Naive thymus-derived CD4-positive, alpha-beta T cell (primary cell): ENCODE measurements around the gene QRFP. TPM values are rescaled to one million over a fixed set of nuclear protein-coding genes. Genes with fewer than 3 reads are reported as not detected.

Source experiments
- ATAC-seq: fragments of 150-1000 bp; cut with Tn5 transposase; 2 replicates; pipeline ENCODE4 v1.10.0; 2021; ENCODE audit warnings: mild to moderate bottlenecking, moderate library complexity
- CTCF ChIA-PET: fragments of 350-600 bp; sonication (Branson Sonifier 250); formaldehyde crosslinking; loops from one replicate; lab custom pipeline; 2021; ENCODE audit warnings: antibody characterized with exemption; lab: Charles Lee
- POLR2A ChIA-PET: fragments of 350-600 bp; sonication (Branson Sonifier 250); formaldehyde crosslinking; loops from one replicate; lab custom pipeline; 2021; ENCODE audit warnings: antibody characterized with exemption, inconsistent platforms; lab: Charles Lee
- DNase-seq, 9 donors: peaks; one replicate each; pipeline versions ENCODE4 v3.0.0 to v3.0.0-alpha.2; 2020 to 2022; ENCODE audit warnings: mixed read lengths in 1 of 9
- H3K27ac ChIP-seq: one replicate; pipeline ENCODE4 v1.7.0; 2013; ENCODE audit warnings: mild to moderate bottlenecking, low read depth, low read length, moderate library complexity
- H3K27me3 ChIP-seq, 2 donors: one replicate each; pipeline ENCODE4 v1.7.0; 2013; ENCODE audit warnings: low read length in 2 of 2, mild to moderate bottlenecking in 2 of 2, moderate library complexity in 2 of 2; ENCODE audit not compliant: control insufficient read depth in 2 of 2, insufficient read depth in 2 of 2
- H3K36me3 ChIP-seq, 3 experiments: 1 replicate in 2 of 3; 2 replicates in 1 of 3; pipeline ENCODE4 v1.7.0; 2013; ENCODE audit warnings: low read length in 3 of 3, mild to moderate bottlenecking in 3 of 3, moderate library complexity in 1 of 3; ENCODE audit not compliant: insufficient read depth in 3 of 3, control insufficient read depth in 2 of 3
- H3K4me1 ChIP-seq, 2 donors: one replicate each; pipeline ENCODE4 v1.7.0; 2013; ENCODE audit warnings: low read length in 2 of 2, mild to moderate bottlenecking in 2 of 2, moderate library complexity in 1 of 2; ENCODE audit not compliant: control insufficient read depth in 2 of 2, insufficient read depth in 2 of 2
- H3K4me3 ChIP-seq: 2 replicates; pipeline ENCODE4 v1.7.0; 2013; ENCODE audit warnings: mild to moderate bottlenecking, low read length
- H3K9me3 ChIP-seq, 3 experiments: 1 replicate in 2 of 3; 2 replicates in 1 of 3; pipeline ENCODE4 v1.7.0; 2013; ENCODE audit warnings: low read length in 3 of 3; ENCODE audit not compliant: control insufficient read depth in 2 of 3
- H3K27ac Mint-ChIP-seq, 9 donors: one replicate each; pipeline ENCODE4 v1.8.0; 2020 to 2022; ENCODE audit warnings: mixed read lengths in 9 of 9, mild to moderate bottlenecking in 8 of 9, moderate library complexity in 5 of 9, inconsistent platforms in 2 of 9
- H3K27me3 Mint-ChIP-seq, 5 donors: one replicate each; pipeline ENCODE4 v1.8.0; 2021 to 2022; ENCODE audit warnings: mixed read lengths in 5 of 5, mild to moderate bottlenecking in 1 of 5
- H3K36me3 Mint-ChIP-seq, 5 donors: one replicate each; pipeline ENCODE4 v1.8.0; 2020 to 2022; ENCODE audit warnings: mixed read lengths in 5 of 5, mild to moderate bottlenecking in 3 of 5, inconsistent platforms in 1 of 5
- H3K4me1 Mint-ChIP-seq, 7 donors: one replicate each; pipeline ENCODE4 v1.8.0; 2020 to 2022; ENCODE audit warnings: mixed read lengths in 7 of 7, mild to moderate bottlenecking in 3 of 7, inconsistent platforms in 1 of 7
- H3K4me3 Mint-ChIP-seq, 10 donors: one replicate each; pipeline ENCODE4 v1.8.0; 2020 to 2022; ENCODE audit warnings: mild to moderate bottlenecking in 10 of 10, mixed read lengths in 10 of 10, moderate library complexity in 6 of 10, inconsistent platforms in 2 of 10
- H3K9me3 Mint-ChIP-seq, 11 donors: one replicate each; pipeline ENCODE4 v1.8.0; 2020 to 2022; ENCODE audit warnings: mixed read lengths in 11 of 11, mild to moderate bottlenecking in 4 of 11, inconsistent platforms in 1 of 11, moderate library complexity in 1 of 11
- intact Hi-C, 2 donors: fragments of 100-400 bp; cut with micrococcal nuclease; formaldehyde crosslinking; loops; one replicate each; pipeline ENCODE4 v1.15.1; 2023
- polyA plus RNA-seq, 2 donors: library from polyadenylated mRNA; unstranded; fragments of 300-500 nt; fragmentation: Illumina TruSeq; gene quantifications; one replicate each; pipeline ENCODE4 v1.2.3, GENCODE V29; 2021
- total RNA-seq, 6 experiments: library from RNA in 5 of 6; stranded (reverse) in 5 of 6; gene quantifications; 1 replicate in 5 of 6; 2 replicates in 1 of 6; pipeline ENCODE4 v1.2.3 and lab custom pipeline; 2021 to 2026

QRFP gene, protein sequence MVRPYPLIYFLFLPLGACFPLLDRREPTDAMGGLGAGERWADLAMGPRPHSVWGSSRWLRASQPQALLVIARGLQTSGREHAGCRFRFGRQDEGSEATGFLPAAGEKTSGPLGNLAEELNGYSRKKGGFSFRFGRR
- not detected for total RNA-seq
- polyA plus RNA-seq: not detected
- not detected for total RNA-seq (lab: John Stamatoyannopoulos, UW)

DNA sequence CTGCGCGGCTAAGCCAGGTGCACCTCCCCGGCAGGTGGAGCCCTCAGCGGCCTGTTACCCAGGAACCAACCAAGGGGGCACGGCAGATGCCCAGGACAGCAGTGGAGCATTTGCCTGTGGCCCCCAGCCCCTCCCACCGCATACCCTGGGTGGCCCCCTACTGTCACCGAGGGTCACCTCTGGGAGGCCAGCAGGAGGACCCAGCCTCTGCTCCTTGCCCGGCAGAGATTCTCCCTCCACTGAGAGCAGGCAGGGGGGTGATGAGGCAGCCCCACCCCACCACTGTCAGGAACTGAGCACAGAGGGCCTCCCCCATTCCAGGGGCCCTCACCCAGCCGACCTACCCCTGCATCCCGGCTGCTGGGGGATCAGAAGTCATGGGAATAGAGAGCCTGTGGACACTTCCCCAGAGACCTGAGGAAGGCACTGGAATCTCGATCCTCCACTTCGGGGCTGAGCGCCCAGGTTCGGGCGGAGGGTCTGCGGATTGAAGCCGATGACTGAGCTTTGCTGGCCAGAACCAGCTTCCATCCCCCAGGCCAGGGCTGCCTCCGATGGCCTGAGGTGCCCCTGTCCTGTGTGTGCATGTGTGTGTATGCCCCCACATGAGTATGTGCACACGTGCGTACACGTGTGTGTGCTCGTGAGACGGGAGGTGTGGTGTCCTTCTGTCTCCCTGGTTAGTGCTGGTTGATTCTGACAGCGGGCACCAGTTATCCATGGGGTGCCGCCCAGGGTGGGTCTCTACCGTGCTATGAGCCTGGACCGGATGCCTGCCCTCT lies at the start of gene QRFP:
Gene QRFP (minus strand): TSS at position 580 of the 782 bp plus-strand sequence. CDS start 2,974 bp downstream, outside the sequence.
- Histone ChIP-seq H3K4me1 (no peaks in the 10 kb centered on the region), H3K36me3 (peaks cover 0 to 6% (median 0%) of the 10 kb centered on the region in 3 experiments), H3K4me3 (no peak within 1 kb of the TSS), H3K27ac (no peak within 1 kb of the TSS), H3K27me3 (no peaks in the 10 kb centered on the region), H3K9me3 (no peaks in the 10 kb centered on the region)
- intact Hi-C loops: no loop called here
- ChIA-PET CTCF (no interaction called here), POLR2A (no interaction called here)
- no peak within 1 kb of the TSS for H3K27ac Mint-ChIP-seq
- peaks cover 0 to 7% (median 0%) of the 10 kb centered on the region in 7 donors for H3K4me1 Mint-ChIP-seq
- no peaks in the 10 kb centered on the region for H3K36me3 Mint-ChIP-seq
- H3K4me3 Mint-ChIP-seq: no peak within 1 kb of the TSS
- no peaks in the 10 kb centered on the region for H3K9me3 Mint-ChIP-seq
- ATAC-seq (no peak), DNase-seq (no peak)
- H3K27me3 Mint-ChIP-seq: peaks cover 0 to 3% (median 0%) of the 10 kb centered on the region in 5 donors

GRCh38 chr9:130945173-130945572 lies 48.6 kb upstream of the QRFP start:
- DNase-seq (no peak), ATAC-seq (no peak)
- Histone ChIP-seq H3K27me3 (no peaks in the 10 kb centered on the region), H3K9me3 (peaks cover 0 to 6% (median 0%) of the 10 kb centered on the region in 3 experiments), H3K4me1 (no peaks in the 10 kb centered on the region), H3K27ac (no peak overlapping the region), H3K36me3 (no peaks in the 10 kb centered on the region), H3K4me3 (no peak overlapping the region)
- intact Hi-C loops: no loop called here
- H3K4me1 Mint-ChIP-seq: peaks cover 0 to 8% (median 6%) of the 10 kb centered on the region in 7 donors
- no peaks in the 10 kb centered on the region for H3K36me3 Mint-ChIP-seq
- H3K27ac Mint-ChIP-seq: no peak overlapping the region
- ChIA-PET POLR2A (no interaction called here), CTCF (no interaction called here)
- H3K4me3 Mint-ChIP-seq: no peak overlapping the region
- peaks cover 0 to 14% (median 4%) of the 10 kb centered on the region in 11 donors for H3K9me3 Mint-ChIP-seq
- peaks cover 22 to 77% (median 64%) of the 10 kb centered on the region in 5 donors for H3K27me3 Mint-ChIP-seq

- peaks cover 0 to 1% (median 0%) of the 10 kb centered on the region in 3 experiments for H3K9me3 ChIP-seq
- no peaks in the 10 kb centered on the region for H3K36me3 ChIP-seq
- H3K4me3 ChIP-seq: no peak overlapping the region
- CTCF ChIA-PET: no interaction called here
- no peaks in the 10 kb centered on the region for H3K27me3 ChIP-seq
- Mint-ChIP-seq H3K36me3 (no peaks in the 10 kb centered on the region), H3K27me3 (peaks cover 26 to 75% (median 63%) of the 10 kb centered on the region in 5 donors), H3K27ac (no peak overlapping the region), H3K4me1 (peaks cover 0 to 8% (median 6%) of the 10 kb centered on the region in 7 donors), H3K4me3 (no peak overlapping the region), H3K9me3 (peaks cover 0 to 9% (median 1%) of the 10 kb centered on the region in 11 donors)
- ATAC-seq: no peak
- no peak for DNase-seq
- H3K27ac ChIP-seq: no peak overlapping the region
- intact Hi-C loops: loop anchor here in 1 of 2 donors (5.0 kb wide), 1 partner anchor 103 kb away; no protein-coding TSS in a partner anchor
- no peaks in the 10 kb centered on the region for H3K4me1 ChIP-seq
- POLR2A ChIA-PET: no interaction called here
These were observed 48.0 kb upstream of the QRFP start for GRCh38 chr9:130944510-130945058.

GRCh38 chr9:130943777-130944176 lies 47.2 kb upstream of the QRFP start:
- Histone ChIP-seq H3K27ac (no peak overlapping the region), H3K4me3 (no peak overlapping the region), H3K27me3 (no peaks in the 10 kb centered on the region), H3K4me1 (no peaks in the 10 kb centered on the region), H3K9me3 (no peaks in the 10 kb centered on the region), H3K36me3 (no peaks in the 10 kb centered on the region)
- H3K9me3 Mint-ChIP-seq: peaks cover 0 to 6% (median 0%) of the 10 kb centered on the region in 11 donors
- ChIA-PET POLR2A (no interaction called here), CTCF (no interaction called here)
- peak overlapping the region in 1 of 9 donors; percentile 21 for H3K27ac Mint-ChIP-seq
- no peak for DNase-seq
- peaks cover 28 to 70% (median 57%) of the 10 kb centered on the region in 5 donors for H3K27me3 Mint-ChIP-seq
- no peak overlapping the region for H3K4me3 Mint-ChIP-seq
- H3K4me1 Mint-ChIP-seq: peaks cover 0 to 9% (median 6%) of the 10 kb centered on the region in 7 donors
- H3K36me3 Mint-ChIP-seq: no peaks in the 10 kb centered on the region
- intact Hi-C loops: loop anchor here in 1 of 2 donors (5.0 kb wide), 1 partner anchor 104 kb away; no protein-coding TSS in a partner anchor
- no peak for ATAC-seq

- H3K27ac Mint-ChIP-seq: peak overlapping the region in 1 of 9 donors; percentile 67
- intact Hi-C loops: loop anchor here in 1 of 2 donors (5.0 kb wide), 1 partner anchor 104 kb away; no protein-coding TSS in a partner anchor
- DNase-seq (no peak), ATAC-seq (no peak)
- no peaks in the 10 kb centered on the region for H3K4me1 ChIP-seq
- H3K27me3 Mint-ChIP-seq: peaks cover 29 to 67% (median 53%) of the 10 kb centered on the region in 5 donors
- no peaks in the 10 kb centered on the region for H3K27me3 ChIP-seq
- no peaks in the 10 kb centered on the region for H3K36me3 Mint-ChIP-seq
- H3K4me1 Mint-ChIP-seq: peaks cover 0 to 11% (median 6%) of the 10 kb centered on the region in 7 donors
- no peak overlapping the region for H3K4me3 Mint-ChIP-seq
- no peaks in the 10 kb centered on the region for H3K36me3 ChIP-seq
- ChIA-PET CTCF (no interaction called here), POLR2A (no interaction called here)
- no peak overlapping the region for H3K27ac ChIP-seq
- no peak overlapping the region for H3K4me3 ChIP-seq
- no peaks in the 10 kb centered on the region for H3K9me3 ChIP-seq
- peaks cover 0 to 6% (median 0%) of the 10 kb centered on the region in 11 donors for H3K9me3 Mint-ChIP-seq
These were observed 46.6 kb upstream of the QRFP start for GRCh38 chr9:130943221-130943620.

- Histone ChIP-seq H3K27me3 (no peaks in the 10 kb centered on the region), H3K36me3 (no peaks in the 10 kb centered on the region), H3K4me3 (no peak overlapping the region), H3K27ac (no peak overlapping the region), H3K9me3 (no peaks in the 10 kb centered on the region), H3K4me1 (no peaks in the 10 kb centered on the region)
- Mint-ChIP-seq H3K4me1 (peaks cover 0 to 10% (median 8%) of the 10 kb centered on the region in 7 donors), H3K27ac (no peak overlapping the region), H3K9me3 (peaks cover 0 to 4% (median 0%) of the 10 kb centered on the region in 11 donors), H3K27me3 (peaks cover 30 to 63% (median 52%) of the 10 kb centered on the region in 5 donors), H3K36me3 (no peaks in the 10 kb centered on the region), H3K4me3 (no peak overlapping the region)
- no peak for ATAC-seq
- ChIA-PET POLR2A (no interaction called here), CTCF (interaction anchor here (0.9 kb wide), 1 partner anchor 104 kb away, joined by 3 read pairs; no protein-coding TSS in a partner anchor)
- DNase-seq: no peak
- intact Hi-C loops: loop anchor here in 1 of 2 donors (5.0 kb wide), 1 partner anchor 105 kb away; no protein-coding TSS in a partner anchor
These were observed 46.1 kb upstream of the QRFP start for GRCh38 chr9:130942679-130943078.
